HepG2 (cell line): ENCODE results near the gene WDR27. TPM values are rescaled to one million over a fixed set of nuclear protein-coding genes. Genes with fewer than 3 reads are reported as not detected.
A peak's percentile ranks its signal among the peaks of the same experiment; 100 is the strongest.

Experiments
- ATAC-seq: fragments of 200-7000 bp; cut with Tn5 transposase; 3 replicates; pipeline ENCODE4 v1.9.1; 2020; ENCODE audit warnings: mild to moderate bottlenecking, moderate library complexity
- BruUV-seq: library from RNA; stranded (reverse); fragments of 400-500 nt; replicated peaks from 2 replicates; lab custom pipeline; 2021; lab: Mats Ljungman, UMichigan
- CTCF ChIA-PET: fragments of 300-600 bp; formaldehyde crosslinking; extraction: SDS; loops from one replicate; lab custom pipeline; 2021; ENCODE audit warnings: low total read pairs, inconsistent platforms, low intra/inter-chr PET ratio; lab: Yijun Ruan, JAX
- POLR2A ChIA-PET: fragments of 350-600 bp; sonication (Branson Sonifier 250); formaldehyde crosslinking; loops from one replicate; lab custom pipeline; 2020; ENCODE audit warnings: antibody characterized with exemption, inconsistent platforms; lab: Yijun Ruan, JAX
- DNase-seq: peaks from one replicate; pipeline ENCODE4 v3.0.0-alpha.2; 2015; ENCODE audit warnings: low spot score
- FAIRE-seq: peaks from 3 replicates; lab custom pipeline; 2011; peaks lifted over from hg19 to GRCh38; lab: Jason Lieb, UNC
- H2AFZ ChIP-seq: one replicate; pipeline ENCODE4 v1.6.1; 2011; ENCODE audit warnings: low read length, inconsistent platforms
- H3K27ac ChIP-seq: fragments of 300-600 bp; 3 replicates; pipeline ENCODE4 v1.8.0; 2011; ENCODE audit warnings: mixed run types, mild to moderate bottlenecking, mixed read lengths, low read length, inconsistent platforms; ENCODE audit not compliant: insufficient read depth; ENCODE audit errors: extremely low read length
- H3K27me3 ChIP-seq, 2 experiments: fragments of 200-600 bp in 1 of 2; 2 replicates in 1 of 2; 3 replicates in 1 of 2; pipeline versions ENCODE4 v1.6.0 to v1.8.0; 2011; ENCODE audit warnings: low read length in 2 of 2, mild to moderate bottlenecking in 2 of 2, moderate library complexity in 2 of 2, inconsistent platforms in 1 of 2; ENCODE audit not compliant: insufficient read depth in 2 of 2, control insufficient read depth in 1 of 2
- H3K36me3 ChIP-seq, 2 experiments: fragments of 200-600 bp in 1 of 2; replicated peaks in 1 of 2; 2 replicates in 1 of 2; 3 replicates in 1 of 2; pipeline versions ENCODE4 v1.5.1 to v1.8.0; 2011; ENCODE audit warnings: low read length in 2 of 2, inconsistent platforms in 1 of 2; ENCODE audit not compliant: insufficient read depth in 2 of 2, control insufficient read depth in 1 of 2
- H3K4me1 ChIP-seq: 2 replicates; pipeline ENCODE4 v1.5.1; 2012; ENCODE audit warnings: low read length, inconsistent platforms; ENCODE audit not compliant: insufficient read depth
- H3K4me2 ChIP-seq: 2 replicates; pipeline ENCODE4 v1.6.0; 2011; ENCODE audit warnings: low read depth, low read length, inconsistent platforms
- H3K4me3 ChIP-seq, 3 experiments: fragments of 200-600 bp in 1 of 3; sonication (generic), shearing (Covaris generic) in 1 of 3; replicated peaks in 1 of 3; 2 replicates each; pipeline ENCODE4 v1.5.1; 2011 to 2016; ENCODE audit warnings: low read length in 3 of 3, inconsistent platforms in 2 of 3, low read depth in 2 of 3, mild to moderate bottlenecking in 2 of 3, control low read depth in 1 of 3, mixed read lengths in 1 of 3; ENCODE audit not compliant: insufficient read depth in 1 of 3
- H3K79me2 ChIP-seq: one replicate; pipeline ENCODE4 v1.6.1; 2011; ENCODE audit warnings: low read length, inconsistent platforms; ENCODE audit not compliant: insufficient read depth
- H3K9ac ChIP-seq: 2 replicates; pipeline ENCODE4 v1.6.0; 2011; ENCODE audit warnings: mild to moderate bottlenecking, low read depth, low read length, inconsistent platforms; ENCODE audit not compliant: insufficient read depth
- H3K9me3 ChIP-seq: 2 replicates; pipeline ENCODE4 v1.5.1; 2012; ENCODE audit warnings: mild to moderate bottlenecking, low read length
- H4K20me1 ChIP-seq: 2 replicates; pipeline ENCODE4 v1.6.0; 2011; ENCODE audit warnings: inconsistent platforms, mild to moderate bottlenecking, low read length, moderate library complexity; ENCODE audit not compliant: insufficient read depth
- BRF2 ChIP-seq: sonication (generic); formaldehyde crosslinking; IDR thresholded peaks from 2 replicates; pipeline ENCODE4 v1.8.1; 2022; ENCODE audit warnings: mild to moderate bottlenecking, missing genetic modification reagents
- HMG20B ChIP-seq: conservative IDR thresholded peaks from 2 replicates; pipeline ENCODE4 v1.6.1; 2016; ENCODE audit warnings: missing genetic modification reagents, missing compliant biosample characterization
- HNF4G ChIP-seq, 2 experiments: sonication (generic) in 1 of 2; formaldehyde crosslinking in 1 of 2; IDR thresholded peaks; 2 replicates each; pipeline versions ENCODE4 v1.4.0 to v1.6.1; 2011 to 2020; ENCODE audit warnings: borderline replicate concordance in 2 of 2, low read depth in 2 of 2, mild to moderate bottlenecking in 2 of 2, low read length in 1 of 2, missing genetic modification reagents in 1 of 2, moderate library complexity in 1 of 2
- IKZF4 ChIP-seq: sonication (generic); formaldehyde crosslinking; IDR thresholded peaks from 2 replicates; pipeline ENCODE4 v1.5.1; 2020; ENCODE audit warnings: borderline replicate concordance, mild to moderate bottlenecking, low read depth, missing genetic modification reagents; ENCODE audit errors: not compliant biosample characterization
- KAT7 ChIP-seq: IDR thresholded peaks from 2 replicates; pipeline ENCODE4 v1.6.1; 2018; ENCODE audit warnings: borderline replicate concordance, missing compliant biosample characterization
- KLF16 ChIP-seq, 2 experiments: sonication (generic) in 1 of 2; formaldehyde crosslinking in 1 of 2; IDR thresholded peaks; 2 replicates each; pipeline versions ENCODE4 v1.6.1 to v1.8.0; 2016 to 2023; ENCODE audit warnings: missing genetic modification reagents in 2 of 2, missing compliant biosample characterization in 1 of 2
- MXD4 ChIP-seq: IDR thresholded peaks from 2 replicates; pipeline ENCODE4 v1.6.1; 2016; ENCODE audit warnings: mild to moderate bottlenecking, missing biosample characterization, missing genetic modification reagents
- PPARG ChIP-seq: conservative IDR thresholded peaks from 2 replicates; pipeline ENCODE4 v1.6.1; 2016; ENCODE audit warnings: missing biosample characterization, missing genetic modification reagents
- RARA ChIP-seq: IDR thresholded peaks from 2 replicates; pipeline ENCODE4 v1.6.1; 2016; ENCODE audit warnings: missing genetic modification reagents, missing compliant biosample characterization
- RELA ChIP-seq: sonication (generic); formaldehyde crosslinking; IDR thresholded peaks from 2 replicates; pipeline ENCODE4 v1.4.0; 2020; ENCODE audit warnings: missing genetic modification reagents
- RXRB ChIP-seq: IDR thresholded peaks from 2 replicates; pipeline ENCODE4 v1.6.1; 2016; ENCODE audit warnings: borderline replicate concordance, missing genetic modification reagents, missing compliant biosample characterization
- SAP130 ChIP-seq: IDR thresholded peaks from 2 replicates; pipeline ENCODE4 v1.6.1; 2016; ENCODE audit warnings: low read depth
- SOX13 ChIP-seq, 3 experiments: fragments of 450-650 bp in 1 of 3; sonication (generic) in 1 of 3; formaldehyde crosslinking in 1 of 3; IDR thresholded peaks in 2 of 3; conservative IDR thresholded peaks in 1 of 3; 2 replicates each; pipeline versions ENCODE4 v1.5.0 to v1.6.1; 2016 to 2020; ENCODE audit warnings: antibody characterized with exemption in 1 of 3, mild to moderate bottlenecking in 1 of 3, missing compliant biosample characterization in 1 of 3, missing genetic modification reagents in 1 of 3, moderate library complexity in 1 of 3
- SP2 ChIP-seq: sonication (generic); formaldehyde crosslinking; IDR thresholded peaks from 2 replicates; pipeline ENCODE4 v1.5.1; 2020; ENCODE audit warnings: mild to moderate bottlenecking, missing genetic modification reagents
- ZNF30 ChIP-seq: sonication (generic); formaldehyde crosslinking; IDR thresholded peaks from 2 replicates; pipeline ENCODE4 v1.5.0; 2020; ENCODE audit warnings: mild to moderate bottlenecking, missing genetic modification reagents
- ZNF317 ChIP-seq: sonication (generic); formaldehyde crosslinking; IDR thresholded peaks from 2 replicates; pipeline ENCODE4 v1.5.0; 2020; ENCODE audit warnings: mild to moderate bottlenecking, missing genetic modification reagents
- ZNF678 ChIP-seq: sonication (generic); formaldehyde crosslinking; IDR thresholded peaks from 2 replicates; pipeline ENCODE4 v1.4.0; 2020; ENCODE audit warnings: mild to moderate bottlenecking, missing genetic modification reagents
- ZNF709 ChIP-seq: sonication (generic); formaldehyde crosslinking; IDR thresholded peaks from 2 replicates; pipeline ENCODE4 v1.5.0; 2020; ENCODE audit warnings: mild to moderate bottlenecking, missing genetic modification reagents
- ZNF768 ChIP-seq: sonication (generic); formaldehyde crosslinking; IDR thresholded peaks from 2 replicates; pipeline ENCODE4 v1.4.0; 2020; ENCODE audit warnings: missing genetic modification reagents
- WGBS: methylation state at CpG from one replicate; pipeline ENCODE4 v1.1.6; 2017; ENCODE audit warnings: low lambda C conversion rate; 5-methylcytosine and 5-hydroxymethylcytosine counted together
- in situ Hi-C: cut with HindIII; loops from 2 replicates; pipeline ENCODE4 v1.10.0; 2017; ENCODE audit warnings: low pct_unique_long_range_greater_than_20kb; ENCODE audit not compliant: extremely low pct_ligation_motif_present
- intact Hi-C: fragments of 100-400 bp; cut with micrococcal nuclease; formaldehyde crosslinking; loops from one replicate; pipeline ENCODE4 v1.10.0; 2022; ENCODE audit not compliant: unreplicated experiment
- polyA plus RNA-seq, 8 experiments: library from polyadenylated mRNA; depleted of rRNA in 3 of 8; stranded (reverse) in 7 of 8; unstranded in 1 of 8; fragments of >200 nt; fragmentation: Illumina TruSeq in 4 of 8; extraction: Trizol in 4 of 8; gene quantifications; 2 replicates each; pipeline versions ENCODE4 v1.2.1 to v1.2.3, GENCODE V29; 2011 to 2016; ENCODE audit warnings: low read depth in 4 of 8, missing spikeins in 1 of 8, mixed read lengths in 1 of 8; ENCODE audit not compliant: insufficient read depth in 1 of 8
- total RNA-seq, 5 experiments: library from RNA; depleted of rRNA; stranded (reverse); fragments of >200 nt; fragmentation: Illumina TruSeq; extraction: Trizol; gene quantifications; 2 replicates each; pipeline ENCODE4 v1.2.3, GENCODE V29; 2016; ENCODE audit warnings: low read depth in 1 of 5
- TF ChIP-seq, protein P1 (sequence below): sonication (generic); formaldehyde crosslinking; IDR thresholded peaks from 2 replicates; pipeline ENCODE4 v1.8.0; 2022; ENCODE audit warnings: missing genetic modification reagents, mild to moderate bottlenecking, moderate library complexity, borderline replicate concordance

Gene WDR27
- total and polyA plus RNA-seq, 2 of the 13 experiments (the other 11 are each of a cell fraction or from before 2014, with no cell fraction given): 34.1 to 80.3 TPM

GRCh38 chr6:169620171-169621130 is 81.4 kb downstream of the WDR27 start:
- H3K27ac ChIP-seq: no peak overlapping the region
- no peaks in the 10 kb centered on the region for H3K9me3 ChIP-seq
- no TSS peak for BruUV-seq
- no peak overlapping the region for H3K4me2 ChIP-seq
- DNase-seq (peak; percentile 60), ATAC-seq (peak; percentile 28; the same call in 1 of the 3 replicates), FAIRE-seq (no peak)
- H3K9ac ChIP-seq: no peak overlapping the region
- peaks cover 20% of the 10 kb centered on the region for H3K4me1 ChIP-seq
- peaks cover 9 to 14% of the 10 kb centered on the region in 2 experiments; a peak in 4 of 5 replicates for H3K36me3 ChIP-seq
- no peak overlapping the region for H2AFZ ChIP-seq
- 80% methylated on average over 10 of the region's 10 CpGs for WGBS
- no peaks in the 10 kb centered on the region for H3K27me3 ChIP-seq
- CTCF ChIA-PET: no interaction called here
- POLR2A ChIA-PET: no interaction called here
- H3K4me3 ChIP-seq: no peak overlapping the region
- intact Hi-C loops: no loop called here
- H3K79me2 ChIP-seq: no peaks in the 10 kb centered on the region
- in situ Hi-C loops: no loop called here
- H4K20me1 ChIP-seq: no peaks in the 10 kb centered on the region
- TF ChIP-seq PPARG (peak; percentile 65; the same call in 1 of the 2 replicates), ZNF678 (no peak), KLF16 (CRISPR knock-in tag; IDR thresholded peaks at IDR 0.05) (no peak), SP2 (CRISPR knock-in tag) (no peak), ZNF768 (CRISPR knock-in tag) (no peak), SAP130 (CRISPR knock-in tag) (0 out of 2 replicates have a peak, but pooled peaks have one; percentile 22), BRF2 (CRISPR knock-in tag) (no peak), MXD4 (CRISPR knock-in tag) (no peak), HMG20B (no peak), RELA (CRISPR knock-in tag) (no peak), HNF4G (IDR thresholded peaks at IDR 0.05; ENCODE audit: borderline replicate concordance, low read depth, low read length) (no peak), HNF4G (CRISPR knock-in tag; IDR thresholded peaks at IDR 0.05; ENCODE audit: borderline replicate concordance, low read depth) (no peak), RXRB (peak; percentile 35; the same call in 1 of the 2 replicates), RARA (peak; percentile 10; the same call in 1 of the 2 replicates), ZNF709 (no peak), ZNF317 (CRISPR knock-in tag) (peak; percentile 78; the same call in 1 of the 2 replicates), ZNF30 (CRISPR knock-in tag) (no peak), SOX13 (IDR thresholded peaks at IDR 0.05) (no peak), SOX13 (CRISPR knock-in tag; conservative IDR thresholded peaks at IDR 0.05 in 1 of 2, IDR thresholded peaks at IDR 0.05 in 1 of 2) (peak in 1 of 2 experiments; percentile 5; a peak in 1 of 4 replicates), KAT7 (no peak), IKZF4 (CRISPR knock-in tag) (no peak)
- TF ChIP-seq, protein P1, sequence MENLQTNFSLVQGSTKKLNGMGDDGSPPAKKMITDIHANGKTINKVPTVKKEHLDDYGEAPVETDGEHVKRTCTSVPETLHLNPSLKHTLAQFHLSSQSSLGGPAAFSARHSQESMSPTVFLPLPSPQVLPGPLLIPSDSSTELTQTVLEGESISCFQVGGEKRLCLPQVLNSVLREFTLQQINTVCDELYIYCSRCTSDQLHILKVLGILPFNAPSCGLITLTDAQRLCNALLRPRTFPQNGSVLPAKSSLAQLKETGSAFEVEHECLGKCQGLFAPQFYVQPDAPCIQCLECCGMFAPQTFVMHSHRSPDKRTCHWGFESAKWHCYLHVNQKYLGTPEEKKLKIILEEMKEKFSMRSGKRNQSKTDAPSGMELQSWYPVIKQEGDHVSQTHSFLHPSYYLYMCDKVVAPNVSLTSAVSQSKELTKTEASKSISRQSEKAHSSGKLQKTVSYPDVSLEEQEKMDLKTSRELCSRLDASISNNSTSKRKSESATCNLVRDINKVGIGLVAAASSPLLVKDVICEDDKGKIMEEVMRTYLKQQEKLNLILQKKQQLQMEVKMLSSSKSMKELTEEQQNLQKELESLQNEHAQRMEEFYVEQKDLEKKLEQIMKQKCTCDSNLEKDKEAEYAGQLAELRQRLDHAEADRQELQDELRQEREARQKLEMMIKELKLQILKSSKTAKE: no peak
